ENCODE data around the gene SIAH3. TPM values are rescaled to one million over a fixed set of nuclear protein-coding genes. Genes with fewer than 3 reads are reported as not detected.

Gene SIAH3
- total and polyA plus RNA-seq, 10 of the 15 experiments (the other 5 are each of a cell fraction or from before 2014, with no cell fraction given) = not detected

GRCh38 chr13:45792827-45793303 is 58.7 kb downstream of the SIAH3 start:
- intact Hi-C loops (cut with micrococcal nuclease; ENCODE audit: unreplicated experiment) = no loop called here
- H3K79me2 ChIP-seq (ENCODE audit: control insufficient read depth, insufficient read depth, low read length) = no peaks in the 10 kb centered on the region
- TF ChIP-seq ETV6 (conservative IDR thresholded peaks at IDR 0.05 in 1 of 2, IDR thresholded peaks at IDR 0.05 in 1 of 2; ENCODE audit: borderline replicate concordance in 1 of 2, low read depth in 1 of 2) (no peak), SMAD5 (IDR thresholded peaks at IDR 0.05; ENCODE audit: low read depth) (no peak), EZH2 (IDR thresholded peaks at IDR 0.05; ENCODE audit: borderline replicate concordance, control insufficient read depth, low read depth, low read length) (no peak), IKZF2 (IDR thresholded peaks at IDR 0.05) (peak; percentile 83 to 87), PKNOX1 (IDR thresholded peaks at IDR 0.05) (peak; percentile 37; the same call in 1 of the 2 replicates), IRF4 (IDR thresholded peaks at IDR 0.05; ENCODE audit: low read depth, low read length) (no peak), MEF2B (IDR thresholded peaks at IDR 0.05; ENCODE audit: partially characterized antibody, poor library complexity, severe bottlenecking) (peak; percentile 75), NBN (IDR thresholded peaks at IDR 0.05) (peak; percentile 63; the same call in 1 of the 2 replicates), YY1 (IDR thresholded peaks at IDR 0.05; ENCODE audit: low read depth, low read length) (no peak), RELB (IDR thresholded peaks at IDR 0.05; ENCODE audit: low read depth) (peak; percentile 79), MTA2 (IDR thresholded peaks at IDR 0.05; ENCODE audit: low read depth) (peak; percentile 100), CHD2 (IDR thresholded peaks at IDR 0.05; ENCODE audit: borderline replicate concordance, low read depth, low read length) (peak; percentile 34; the same call in 1 of the 2 replicates), STAT1 (conservative IDR thresholded peaks at IDR 0.05) (no peak), NFXL1 (IDR thresholded peaks at IDR 0.05; ENCODE audit: borderline replicate concordance) (no peak), PML (IDR thresholded peaks at IDR 0.05; ENCODE audit: low read length) (no peak), DPF2 (IDR thresholded peaks at IDR 0.05) (0 out of 2 replicates have a peak, but pooled peaks have one; percentile 76), SKIL (IDR thresholded peaks at IDR 0.05; ENCODE audit: low read depth, poor library complexity, severe bottlenecking) (peak; percentile 75), BCL11A (IDR thresholded peaks at IDR 0.05; ENCODE audit: low read depth, low read length) (peak; percentile 79; the same call in 1 of the 2 replicates), NFYA (IDR thresholded peaks at IDR 0.05; ENCODE audit: borderline replicate concordance, low read depth, low read length) (no peak), RBBP5 (conservative IDR thresholded peaks at IDR 0.05) (no peak), ZNF217 (IDR thresholded peaks at IDR 0.05) (peak; percentile 43; the same call in 1 of the 2 replicates)

More at GRCh38 chr13:45792827-45793303, 58.7 kb downstream of the SIAH3 start:
- ChIA-PET RAD21 (ENCODE audit: unreplicated experiment) (no interaction called here), SMC1A (ENCODE audit: uncharacterized antibody, unreplicated experiment) (interaction anchor here (1.2 kb wide), 1 partner anchor 75 kb away, joined by 3 read pairs; no protein-coding TSS in a partner anchor), CTCF (no interaction called here), POLR2A (no interaction called here)
- Histone ChIP-seq H2AFZ (ENCODE audit: control insufficient read depth, low read depth, low read length) (no peak overlapping the region), H4K20me1 (ENCODE audit: control insufficient read depth, insufficient read depth) (no peaks in the 10 kb centered on the region), H3K9ac (ENCODE audit: control insufficient read depth, insufficient read depth, low read length) (no peak overlapping the region), H3K9me3 (replicated peaks; ENCODE audit: control insufficient read depth, insufficient read depth, low read length) (no peaks in the 10 kb centered on the region; the same call in 2 of the 3 replicates), H3K27ac (ENCODE audit: control insufficient read depth, insufficient read depth) (no peak overlapping the region), H3K36me3 (ENCODE audit: control insufficient read depth in 2 of 2, insufficient read depth in 2 of 2, low read length in 1 of 2) (no peaks in the 10 kb centered on the region), H3K4me1 (ENCODE audit: control insufficient read depth, insufficient read depth, low read length) (no peaks in the 10 kb centered on the region), H3K27me3 (replicated peaks in 1 of 2; ENCODE audit: control insufficient read depth in 2 of 2, insufficient read depth in 2 of 2, low read length in 1 of 2) (no peaks in the 10 kb centered on the region; a peak in 1 of 4 replicates), H3K4me2 (ENCODE audit: control insufficient read depth, insufficient read depth) (no peak overlapping the region), H3K4me3 (no peak overlapping the region)
- ATAC-seq (peak; percentile 85), FAIRE-seq (no peak), DNase-seq (ENCODE audit: low read depth, low spot score) (peak; percentile 54)
- 45% methylated on average over 6 of the region's 6 CpGs for WGBS (ENCODE audit: insufficient coverage, insufficient replicate concordance, low lambda C conversion rate, missing lambda C conversion rate)
- in situ Hi-C loops (cut with MboI) = no loop called here
- no TSS peak for BruUV-seq (replicated peaks)

Measured in GM12878 (cell line).